Kidney (tissue), 14 donors: ENCODE measurements around the gene TFCP2L1. TPM values are rescaled to one million over a fixed set of nuclear protein-coding genes. Genes with fewer than 3 reads are reported as not detected.
A peak's percentile ranks its signal among the peaks of the same experiment; 100 is the strongest.

Experiments
- DNase-seq, 5 donors: peaks; one replicate each; pipeline ENCODE4 v3.0.0-alpha.2; 2013 to 2020
- FAIRE-seq: peaks from 2 replicates; lab custom pipeline; 2012; peaks lifted over from hg19 to GRCh38; lab: Jason Lieb, UNC
- H3K27ac ChIP-seq, 2 donors: one replicate each; pipeline ENCODE4 v1.7.0; 2013; ENCODE audit warnings: low read depth in 2 of 2, low read length in 2 of 2, inconsistent platforms in 1 of 2
- H3K27me3 ChIP-seq: one replicate; pipeline ENCODE4 v1.7.1; 2013; ENCODE audit warnings: low read length, inconsistent platforms; ENCODE audit not compliant: control insufficient read depth, insufficient read depth
- H3K36me3 ChIP-seq, 3 donors: one replicate each; pipeline versions ENCODE4 v1.7.0 to v1.7.1; 2013; ENCODE audit warnings: low read length in 3 of 3, control low read depth in 1 of 3, inconsistent platforms in 1 of 3; ENCODE audit not compliant: insufficient read depth in 3 of 3, control insufficient read depth in 2 of 3
- H3K4me1 ChIP-seq, 3 donors: one replicate each; pipeline versions ENCODE4 v1.7.0 to v1.7.1; 2013; ENCODE audit warnings: low read length in 3 of 3, inconsistent platforms in 1 of 3, low read depth in 1 of 3; ENCODE audit not compliant: control insufficient read depth in 2 of 3, insufficient read depth in 2 of 3
- H3K4me3 ChIP-seq, 3 donors: one replicate each; pipeline versions ENCODE4 v1.7.0 to v1.8.1; 2013; ENCODE audit warnings: low read length in 3 of 3, control low read depth in 1 of 3, inconsistent platforms in 1 of 3
- H3K9ac ChIP-seq, 3 donors: one replicate each; pipeline versions ENCODE4 v1.7.0 to v1.7.1; 2013; ENCODE audit warnings: low read length in 3 of 3, control low read depth in 1 of 3, inconsistent platforms in 1 of 3
- H3K9me3 ChIP-seq, 3 donors: one replicate each; pipeline versions ENCODE4 v1.7.0 to v1.7.1; 2013; ENCODE audit warnings: low read length in 3 of 3, control low read depth in 1 of 3, inconsistent platforms in 1 of 3; ENCODE audit not compliant: control insufficient read depth in 2 of 3, insufficient read depth in 1 of 3
- CTCF ChIP-seq: IDR thresholded peaks from 3 replicates; pipeline ENCODE4 v1.5.1; 2012; ENCODE audit warnings: mild to moderate bottlenecking, moderate library complexity, borderline replicate concordance; ENCODE audit not compliant: insufficient read depth; ENCODE audit errors: extremely low read depth
- intact Hi-C: fragments of 100-400 bp; cut with DNase I; formaldehyde crosslinking; loops from one replicate; pipeline ENCODE4 v1.11.1; 2022
- polyA plus RNA-seq: library from polyadenylated mRNA; stranded (reverse); fragments of 350-450 nt; fragmentation: Illumina TruSeq; extraction: RNeasy Lipid Tissue Mini Kit (QIAGEN cat#74804); gene quantifications from one replicate; pipeline ENCODE4 v1.2.3, GENCODE V29; 2014; ENCODE audit warnings: low read depth, low replicate concordance; ENCODE audit not compliant: insufficient read depth
- total RNA-seq: library from RNA; stranded (reverse); fragmentation: NEBNext Ultra II Directional; extraction: Animal tissue kit (Norgen Biotek cat#: 25700); gene quantifications from one replicate; pipeline ENCODE4 v1.2.1, GENCODE V29; 2021
- donor health status: control.
- donor health status: control.
- donor health status: control.
- donor health status: control.
- donor health status: control.
- donor health status: DM: yes; HTN: yes; CAD: no.
- donor health status: Normal renal cell carcinoma (clear cell type).

TFCP2L1 gene
- total and polyA plus RNA-seq, 2 donors from 2014 or later, result 44.4 to 172 TPM

GRCh38 chr2:121233486-121234110 is 51.4 kb downstream of the TFCP2L1 start:
- Histone ChIP-seq H3K27ac (no peak overlapping the region), H3K4me3 (no peak overlapping the region), H3K9ac (no peak overlapping the region), H3K27me3 (no peaks in the 10 kb centered on the region), H3K4me1 (peaks cover 0 to 6% (median 5%) of the 10 kb centered on the region in 3 donors), H3K9me3 (no peaks in the 10 kb centered on the region), H3K36me3 (peaks cover 0 to 82% (median 45%) of the 10 kb centered on the region in 3 donors)
- FAIRE-seq (no peak), DNase-seq (peak in 1 of 5 donors; percentile 66)
- intact Hi-C loops, result no loop called here
- no peak for TF ChIP-seq CTCF

GRCh38 chr2:121232626-121233265 is 52.3 kb downstream of the TFCP2L1 start:
- DNase-seq (peak in 1 of 5 donors; percentile 32), FAIRE-seq (no peak)
- no peak overlapping the region for H3K4me3 ChIP-seq
- H3K27me3 ChIP-seq, result no peaks in the 10 kb centered on the region
- intact Hi-C loops, result no loop called here
- H3K27ac ChIP-seq, result no peak overlapping the region
- peaks cover 0 to 9% (median 6%) of the 10 kb centered on the region in 3 donors for H3K4me1 ChIP-seq
- H3K36me3 ChIP-seq, result peaks cover 0 to 73% (median 36%) of the 10 kb centered on the region in 3 donors
- TF ChIP-seq CTCF, result no peak
- H3K9ac ChIP-seq, result no peak overlapping the region
- no peaks in the 10 kb centered on the region for H3K9me3 ChIP-seq

- intact Hi-C loops, result no loop called here
- Histone ChIP-seq H3K27ac (peak overlapping the region in 1 of 2 donors; percentile 3), H3K27me3 (no peaks in the 10 kb centered on the region), H3K9me3 (no peaks in the 10 kb centered on the region), H3K4me1 (peaks cover 0 to 15% (median 13%) of the 10 kb centered on the region in 3 donors), H3K36me3 (peaks cover 0 to 66% (median 29%) of the 10 kb centered on the region in 3 donors), H3K4me3 (no peak overlapping the region), H3K9ac (no peak overlapping the region)
- DNase-seq (peak in 1 of 5 donors; percentile 67), FAIRE-seq (no peak)
- no peak for TF ChIP-seq CTCF
Measured at GRCh38 chr2:121231385-121232000, 53.5 kb downstream of the TFCP2L1 start.
